NCI-H2107 treated with DMSO at 0.1 percent for 48 hours (cell line): ENCODE measurements around the gene PA2G4.
A peak's percentile ranks its signal among the peaks of the same experiment; 100 is the strongest.
"Not testable (repeated sequence)": the region's sequence is repeated elsewhere in the genome, so short reads cannot be mapped to it uniquely, and the experiment has no call there.

Experiments used
- DNase-seq: peaks from one replicate; lab custom pipeline; 2025; ENCODE audit not compliant: unreplicated experiment; lab: John Stamatoyannopoulos, UW

The PA2G4 gene

GRCh38 chr12:56152756-56153677, 48.7 kb downstream of the PA2G4 start:
- DNase-seq: no peak

GRCh38 chr12:56153678-56154065, 49.3 kb downstream of the PA2G4 start:
- DNase-seq: no peak

GRCh38 chr12:56154246-56154771, 50.0 kb downstream of the PA2G4 start:
- no peak for DNase-seq

GRCh38 chr12:56154818-56155217, 50.5 kb downstream of the PA2G4 start:
- DNase-seq: no peak

GRCh38 chr12:56155256-56155845, 51.0 kb downstream of the PA2G4 start:
- DNase-seq: no peak

- not testable (repeated sequence) for DNase-seq
Measured at GRCh38 chr12:56156464-56157200, 52.3 kb downstream of the PA2G4 start.

- DNase-seq: peak; percentile 99
Measured at GRCh38 chr12:56157201-56158028, 53.1 kb downstream of the PA2G4 start.

- peak; percentile 99 for DNase-seq
Measured at GRCh38 chr12:56158029-56158925, 53.9 kb downstream of the PA2G4 start, which contains the start of gene MYL6. Gene MYL6, plus strand, starts transcription at chr12:56158359. Its CDS starts 43 bp downstream, at chr12:56158402.

GRCh38 chr12:56158926-56159461, 54.6 kb downstream of the PA2G4 start:
- DNase-seq: peak; percentile 42

- DNase-seq: no peak
Measured at GRCh38 chr12:56159482-56160192, 55.3 kb downstream of the PA2G4 start.

- no peak for DNase-seq
Measured at GRCh38 chr12:56160193-56160763, 55.9 kb downstream of the PA2G4 start.

- DNase-seq: no peak
Measured at GRCh38 chr12:56160894-56161689, 56.7 kb downstream of the PA2G4 start.

GRCh38 chr12:56161690-56162351, 57.5 kb downstream of the PA2G4 start:
- no peak for DNase-seq

- no peak for DNase-seq
Measured at GRCh38 chr12:56162468-56163290, 58.3 kb downstream of the PA2G4 start.
